K562 (cell line): ENCODE data around the gene TMC1. TPM values are rescaled to one million over a fixed set of nuclear protein-coding genes. Genes with fewer than 3 reads are reported as not detected.

ENCODE experiments used
- ATAC-seq: fragments of 200-7000 bp; cut with Tn5 transposase; 3 replicates; pipeline ENCODE4 v1.9.1; 2020; ENCODE audit warnings: moderate library complexity
- BruUV-seq: library from RNA; stranded (reverse); fragments of 400-500 nt; replicated peaks from 2 replicates; lab custom pipeline; 2021; lab: Mats Ljungman, UMichigan
- CTCF ChIA-PET: fragments of 300-600 bp; formaldehyde crosslinking; extraction: SDS; loops from one replicate; lab custom pipeline; 2021; ENCODE audit warnings: low intra/inter-chr PET ratio; lab: Yijun Ruan, JAX
- POLR2A ChIA-PET: fragments of 300-600, 350-650 bp; sonication (Branson Sonifier 250); formaldehyde crosslinking; extraction: SDS; loops from one replicate; lab custom pipeline; 2021; ENCODE audit warnings: antibody characterized with exemption, inconsistent platforms; lab: Yijun Ruan, JAX
- DNase-seq, 4 experiments: peaks; one replicate each; pipeline versions ENCODE4 v3.0.0 to v3.0.0-alpha.2; 2011 to 2018; ENCODE audit warnings: low spot score in 3 of 4, mixed read lengths in 3 of 4; ENCODE audit errors: extremely low read depth in 1 of 4
- FAIRE-seq: peaks from 2 replicates; lab custom pipeline; 2011; peaks lifted over from hg19 to GRCh38; lab: Jason Lieb, UNC
- H2AFZ ChIP-seq: 2 replicates; pipeline ENCODE4 v1.6.0; 2011; ENCODE audit warnings: low read depth, low read length, control low read depth, inconsistent platforms
- H3K27ac ChIP-seq: fragments of 200-600 bp; 3 replicates; pipeline ENCODE4 v1.8.0; 2011; ENCODE audit warnings: low read depth, mild to moderate bottlenecking, control low read depth, inconsistent platforms, low read length, moderate library complexity, mixed read lengths; ENCODE audit errors: extremely low read depth
- H3K27me3 ChIP-seq, 2 experiments: fragments of 300-600 bp in 1 of 2; 2 replicates in 1 of 2; 3 replicates in 1 of 2; pipeline versions ENCODE4 v1.6.0 to v1.8.0; 2011; ENCODE audit warnings: inconsistent platforms in 2 of 2, low read length in 2 of 2, mild to moderate bottlenecking in 1 of 2, mixed read lengths in 1 of 2, moderate library complexity in 1 of 2; ENCODE audit not compliant: control insufficient read depth in 2 of 2, insufficient read depth in 2 of 2
- H3K36me3 ChIP-seq: fragments of 300-600 bp; 3 replicates; pipeline ENCODE4 v1.8.0; 2011; ENCODE audit warnings: mild to moderate bottlenecking, low read length, inconsistent platforms; ENCODE audit not compliant: control insufficient read depth, insufficient read depth
- H3K4me1 ChIP-seq, 2 experiments: fragments of 200-600 bp in 1 of 2; replicated peaks in 1 of 2; 2 replicates in 1 of 2; 3 replicates in 1 of 2; pipeline versions ENCODE4 v1.5.1 to v1.8.0; 2011; ENCODE audit warnings: inconsistent platforms in 2 of 2, low read length in 2 of 2, mild to moderate bottlenecking in 1 of 2, mixed read lengths in 1 of 2, moderate library complexity in 1 of 2; ENCODE audit not compliant: control insufficient read depth in 2 of 2, insufficient read depth in 2 of 2
- H3K4me2 ChIP-seq: 2 replicates; pipeline ENCODE4 v1.6.1; 2011; ENCODE audit warnings: low read length, control low read depth, inconsistent platforms, mixed read lengths; ENCODE audit not compliant: insufficient read depth
- H3K4me3 ChIP-seq: fragments of 200-600 bp; sonication (generic), shearing (Covaris generic); 2 replicates; pipeline ENCODE4 v1.5.1; 2016; ENCODE audit warnings: control low read depth, inconsistent platforms
- H3K79me2 ChIP-seq: fragments of 200-600 bp; 3 replicates; pipeline ENCODE4 v1.8.0; 2011; ENCODE audit warnings: low read length, inconsistent platforms; ENCODE audit not compliant: control insufficient read depth, insufficient read depth
- H3K9ac ChIP-seq, 2 experiments: 2 replicates each; pipeline versions ENCODE4 v1.6.0 to v1.6.1; 2011; ENCODE audit warnings: low read depth in 2 of 2, low read length in 2 of 2, control low read depth in 1 of 2, inconsistent platforms in 1 of 2, mild to moderate bottlenecking in 1 of 2, mixed read lengths in 1 of 2; ENCODE audit not compliant: insufficient read depth in 1 of 2
- H3K9me1 ChIP-seq: one replicate; pipeline ENCODE4 v1.6.0; 2011; ENCODE audit warnings: inconsistent platforms, mild to moderate bottlenecking, low read length, moderate library complexity; ENCODE audit not compliant: control insufficient read depth, insufficient read depth
- H3K9me3 ChIP-seq: replicated peaks from 2 replicates; pipeline ENCODE4 v1.5.1; 2011; ENCODE audit warnings: low read depth, low read length, inconsistent platforms; ENCODE audit not compliant: control insufficient read depth, insufficient read depth
- H4K20me1 ChIP-seq: replicated peaks from 2 replicates; pipeline ENCODE4 v1.6.1; 2011; ENCODE audit warnings: low read length, inconsistent platforms, mixed read lengths; ENCODE audit not compliant: control insufficient read depth, insufficient read depth
- HMG20A ChIP-seq: fragments of 450-650 bp; formaldehyde crosslinking; conservative IDR thresholded peaks from 2 replicates; pipeline ENCODE4 v1.4.0; 2020; ENCODE audit warnings: mild to moderate bottlenecking, mixed read lengths
- POU5F1 ChIP-seq: fragments of 150-350 bp; IDR thresholded peaks from 2 replicates; pipeline ENCODE4 v1.6.1; 2014; ENCODE audit warnings: borderline replicate concordance, low read length, low read depth, mild to moderate bottlenecking; ENCODE audit not compliant: partially characterized antibody
- RREB1 ChIP-seq: fragments of 250-450 bp; sonication (Bioruptor Pico); IDR thresholded peaks from 2 replicates; pipeline ENCODE4 v1.4.0; 2020
- ZBTB1 ChIP-seq: sonication (generic); formaldehyde crosslinking; IDR thresholded peaks from 2 replicates; pipeline ENCODE4 v1.8.1; 2023; ENCODE audit warnings: missing genetic modification reagents, low read depth, mild to moderate bottlenecking, borderline replicate concordance
- ZNF79 ChIP-seq: fragments of 250-450 bp; sonication (Bioruptor Pico); IDR thresholded peaks from 2 replicates; pipeline ENCODE4 v1.4.0; 2020; ENCODE audit warnings: low read depth, mild to moderate bottlenecking, moderate library complexity
- WGBS: fragments of 100-300 bp; shearing (Covaris generic); methylation state at CpG from one replicate; pipeline ENCODE4 v1.1.6; 2016; ENCODE audit warnings: low coverage, mixed read lengths; ENCODE audit not compliant: insufficient coverage; ENCODE audit errors: missing lambda C conversion rate; 5-methylcytosine and 5-hydroxymethylcytosine counted together
- in situ Hi-C: fragments of 300-500 bp; cut with MboI; formaldehyde crosslinking; loops from 4 replicates; pipeline ENCODE4 v1.15.0; 2018; ENCODE audit warnings: inconsistent platforms, mixed read lengths
- intact Hi-C: fragments of 100-400 bp; cut with micrococcal nuclease; formaldehyde crosslinking; loops from 2 replicates; pipeline ENCODE4 v1.14.2; 2022
- polyA plus RNA-seq, 8 experiments: library from polyadenylated mRNA; depleted of rRNA in 4 of 8; stranded (reverse) in 5 of 8; unstranded in 3 of 8; fragments of >200 nt; fragmentation: Nextera tagmentation in 2 of 8; fragmentation: Illumina TruSeq in 1 of 8; extraction: Ambion mirVana in 2 of 8; extraction: Trizol in 1 of 8; gene quantifications; 2 replicates each; pipeline versions ENCODE4 v1.2.1 to v1.2.3, GENCODE V29; 2011 to 2014; ENCODE audit warnings: inconsistent platforms in 1 of 8, missing spikeins in 1 of 8
- total RNA-seq, 7 experiments: library from RNA; depleted of rRNA in 6 of 7; stranded (reverse); fragments of >200 nt in 6 of 7; fragmentation: Illumina TruSeq in 2 of 7; extraction: Trizol in 2 of 7; gene quantifications; 2 replicates each; pipeline versions ENCODE4 v1.2.1 to v1.2.3, GENCODE V29; 2011 to 2021; ENCODE audit warnings: low replicate concordance in 1 of 7
- TF ChIP-seq, protein P1 (sequence below): IDR thresholded peaks from 2 replicates; pipeline ENCODE4 v1.6.1; 2011; ENCODE audit warnings: borderline replicate concordance, low read depth, mild to moderate bottlenecking, moderate library complexity, low read length; ENCODE audit not compliant: insufficient read depth, poor library complexity, severe bottlenecking

Gene TMC1
- total and polyA plus RNA-seq, 9 of the 15 experiments (the other 6 are each of a cell fraction or from before 2014, with no cell fraction given): 0.10 to 0.15 TPM; not detected in 7

- ATAC-seq (no peak), DNase-seq (no peak)
- H3K4me3 ChIP-seq: no peak overlapping the region
- no peak overlapping the region for H3K4me2 ChIP-seq
- WGBS: 12% methylated on average over 1 of the region's 1 CpG
- H3K4me1 ChIP-seq: peaks cover 0 to 8% of the 10 kb centered on the region in 2 experiments; a peak in 3 of 5 replicates
- H3K9me3 ChIP-seq: no peaks in the 10 kb centered on the region
- no peak overlapping the region for H3K9ac ChIP-seq
- H3K36me3 ChIP-seq: no peaks in the 10 kb centered on the region
- no peak overlapping the region for H2AFZ ChIP-seq
- H3K27me3 ChIP-seq: no peaks in the 10 kb centered on the region
- CTCF ChIA-PET: no interaction called here
- POLR2A ChIA-PET: interaction anchor here (1.1 kb wide), 1 partner anchor 18 kb away, joined by 3 read pairs; no protein-coding TSS in a partner anchor
- BruUV-seq: no TSS peak
- H3K9me1 ChIP-seq: no peaks in the 10 kb centered on the region
- H4K20me1 ChIP-seq: no peaks in the 10 kb centered on the region
- in situ Hi-C loops: no loop called here
- H3K79me2 ChIP-seq: no peaks in the 10 kb centered on the region
- intact Hi-C loops: no loop called here
- TF ChIP-seq, protein P1, sequence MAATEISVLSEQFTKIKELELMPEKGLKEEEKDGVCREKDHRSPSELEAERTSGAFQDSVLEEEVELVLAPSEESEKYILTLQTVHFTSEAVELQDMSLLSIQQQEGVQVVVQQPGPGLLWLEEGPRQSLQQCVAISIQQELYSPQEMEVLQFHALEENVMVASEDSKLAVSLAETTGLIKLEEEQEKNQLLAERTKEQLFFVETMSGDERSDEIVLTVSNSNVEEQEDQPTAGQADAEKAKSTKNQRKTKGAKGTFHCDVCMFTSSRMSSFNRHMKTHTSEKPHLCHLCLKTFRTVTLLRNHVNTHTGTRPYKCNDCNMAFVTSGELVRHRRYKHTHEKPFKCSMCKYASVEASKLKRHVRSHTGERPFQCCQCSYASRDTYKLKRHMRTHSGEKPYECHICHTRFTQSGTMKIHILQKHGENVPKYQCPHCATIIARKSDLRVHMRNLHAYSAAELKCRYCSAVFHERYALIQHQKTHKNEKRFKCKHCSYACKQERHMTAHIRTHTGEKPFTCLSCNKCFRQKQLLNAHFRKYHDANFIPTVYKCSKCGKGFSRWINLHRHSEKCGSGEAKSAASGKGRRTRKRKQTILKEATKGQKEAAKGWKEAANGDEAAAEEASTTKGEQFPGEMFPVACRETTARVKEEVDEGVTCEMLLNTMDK: no peak
- TF ChIP-seq POU5F1 (no peak), ZBTB1 (CRISPR knock-in tag) (no peak), HMG20A (CRISPR knock-in tag) (no peak), ZNF79 (no peak), RREB1 (no peak)
- TF ChIP-seq, all 486 proteins: peak for 0
- no peak overlapping the region for H3K27ac ChIP-seq
- no peak for FAIRE-seq
These were observed 38.7 kb downstream of the TMC1 start for GRCh38 chr9:72560086-72560485.
